ENCODE data around the gene L3HYPDH.

The L3HYPDH gene

DNA sequence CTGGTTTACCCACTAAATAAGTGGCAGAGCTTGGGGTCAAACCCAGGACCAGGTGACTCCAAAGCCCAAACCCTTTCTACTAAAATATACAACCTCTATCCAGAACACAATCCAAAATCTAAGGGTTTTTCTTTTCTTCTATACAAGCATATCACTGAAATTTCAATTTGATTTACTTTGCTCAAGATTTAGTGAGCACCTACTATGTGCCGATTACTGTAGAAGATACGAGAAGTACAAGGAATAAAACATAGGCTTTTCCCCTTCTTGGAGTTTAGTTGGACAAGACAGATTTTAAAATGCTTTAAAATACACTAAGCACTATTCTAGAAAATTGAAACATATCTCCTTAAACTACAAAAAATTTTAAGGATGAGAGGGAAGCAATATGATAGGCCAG lies 2.8 kb downstream of the L3HYPDH start:
- Histone ChIP-seq H3K9me3 (ENCODE audit: control insufficient read depth in 1 of 2, low read length in 2 of 2) (no peaks in the 10 kb centered on the region), H3K9ac (ENCODE audit: low read depth in 1 of 2, low read length in 2 of 2) (no peak overlapping the region), H3K27ac (ENCODE audit: low read depth, low read length) (no peak overlapping the region), H3K27me3 (ENCODE audit: control insufficient read depth in 1 of 2, insufficient read depth in 2 of 2, low read length in 2 of 2) (no peaks in the 10 kb centered on the region), H3K36me3 (ENCODE audit: control insufficient read depth in 1 of 2, insufficient read depth in 2 of 2, low read length in 2 of 2) (peaks cover 0 to 5% of the 10 kb centered on the region in 2 donors), H3K4me3 (ENCODE audit: low read depth in 1 of 2, low read length in 2 of 2) (no peak overlapping the region), H3K4me1 (ENCODE audit: control insufficient read depth in 1 of 2, insufficient read depth in 2 of 2, low read length in 2 of 2) (peaks cover 36 to 38% of the 10 kb centered on the region in 2 donors)

DNA sequence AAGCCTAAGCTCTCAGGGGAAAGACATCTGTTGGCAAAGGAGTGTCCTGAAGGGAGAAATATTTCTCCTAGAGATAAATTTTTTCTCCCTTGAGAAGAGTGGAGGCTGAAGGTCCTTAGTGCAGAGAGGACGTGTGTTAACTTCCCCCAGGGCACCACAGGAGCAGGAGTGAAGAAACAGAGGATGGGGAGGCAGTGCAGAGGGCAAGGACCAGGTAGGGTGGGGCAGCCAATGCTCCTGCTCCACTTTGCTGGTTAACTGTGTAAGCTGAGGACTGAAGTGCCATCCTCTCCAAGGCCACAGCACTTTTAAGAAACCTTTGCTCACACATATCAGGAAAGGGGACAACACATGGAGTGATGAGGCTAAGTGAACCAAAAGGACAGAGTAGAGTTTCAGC lies 4.0 kb downstream of the L3HYPDH start:
- Histone ChIP-seq H3K36me3 (ENCODE audit: control insufficient read depth in 1 of 2, insufficient read depth in 2 of 2, low read length in 2 of 2) (peaks cover 3 to 14% of the 10 kb centered on the region in 2 donors), H3K4me3 (ENCODE audit: low read depth in 1 of 2, low read length in 2 of 2) (no peak overlapping the region), H3K27me3 (ENCODE audit: control insufficient read depth in 1 of 2, insufficient read depth in 2 of 2, low read length in 2 of 2) (no peaks in the 10 kb centered on the region), H3K4me1 (ENCODE audit: control insufficient read depth in 1 of 2, insufficient read depth in 2 of 2, low read length in 2 of 2) (peaks cover 28 to 30% of the 10 kb centered on the region in 2 donors), H3K27ac (ENCODE audit: low read depth, low read length) (no peak overlapping the region), H3K9me3 (ENCODE audit: control insufficient read depth in 1 of 2, low read length in 2 of 2) (no peaks in the 10 kb centered on the region), H3K9ac (ENCODE audit: low read depth in 1 of 2, low read length in 2 of 2) (no peak overlapping the region)

DNA sequence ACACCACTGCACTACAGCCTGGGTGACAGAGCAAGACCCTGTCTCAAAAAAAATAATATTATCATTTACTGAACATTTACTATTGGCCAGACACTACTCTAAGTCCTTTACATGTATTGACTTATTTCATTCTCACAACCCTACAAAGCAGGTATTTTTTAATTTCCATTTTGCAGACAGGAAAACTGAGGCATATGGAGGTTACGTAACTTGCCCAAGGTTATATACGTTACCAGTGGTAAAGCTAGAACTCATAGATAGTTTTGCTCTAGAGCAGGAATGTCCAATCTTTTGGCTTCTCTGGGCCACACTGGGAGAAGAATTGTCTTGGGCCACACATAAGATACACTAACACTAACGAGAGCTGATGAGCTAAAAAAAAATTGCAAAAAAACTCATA lies 5.7 kb downstream of the L3HYPDH start:
- H3K27me3 ChIP-seq (ENCODE audit: control insufficient read depth in 1 of 2, insufficient read depth in 2 of 2, low read length in 2 of 2), result no peaks in the 10 kb centered on the region
- H3K36me3 ChIP-seq (ENCODE audit: control insufficient read depth in 1 of 2, insufficient read depth in 2 of 2, low read length in 2 of 2), result peaks cover 3 to 22% of the 10 kb centered on the region in 2 donors
- H3K4me1 ChIP-seq (ENCODE audit: control insufficient read depth in 1 of 2, insufficient read depth in 2 of 2, low read length in 2 of 2), result peaks cover 28% of the 10 kb centered on the region in 2 donors
- H3K9me3 ChIP-seq (ENCODE audit: control insufficient read depth in 1 of 2, low read length in 2 of 2), result no peaks in the 10 kb centered on the region
- H3K4me3 ChIP-seq (ENCODE audit: low read depth in 1 of 2, low read length in 2 of 2), result no peak overlapping the region
- no peak overlapping the region for H3K27ac ChIP-seq (ENCODE audit: low read depth, low read length)
- H3K9ac ChIP-seq (ENCODE audit: low read depth in 1 of 2, low read length in 2 of 2), result no peak overlapping the region

DNA sequence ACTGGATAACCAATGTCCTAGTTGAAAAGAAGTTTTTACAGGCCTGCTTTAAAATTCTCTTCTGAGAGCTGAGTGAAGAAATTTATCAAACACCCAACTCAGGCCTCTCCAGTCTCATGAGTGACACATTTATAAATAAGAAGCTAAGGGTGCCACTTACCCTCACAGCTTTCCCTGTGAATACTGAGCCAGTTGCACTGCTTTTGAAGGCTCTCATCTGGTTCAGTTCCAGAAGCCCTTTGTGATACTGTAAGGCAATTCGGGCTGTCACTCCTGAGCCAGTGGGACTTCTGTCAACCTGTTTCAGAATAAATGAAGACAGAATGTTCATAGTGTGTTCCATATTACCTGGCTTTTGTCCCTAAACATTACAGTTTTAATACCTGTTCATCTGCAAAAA lies 8.5 kb downstream of the L3HYPDH start:
- peaks cover 3 to 22% of the 10 kb centered on the region in 2 donors for H3K36me3 ChIP-seq (ENCODE audit: control insufficient read depth in 1 of 2, insufficient read depth in 2 of 2, low read length in 2 of 2)

DNA sequence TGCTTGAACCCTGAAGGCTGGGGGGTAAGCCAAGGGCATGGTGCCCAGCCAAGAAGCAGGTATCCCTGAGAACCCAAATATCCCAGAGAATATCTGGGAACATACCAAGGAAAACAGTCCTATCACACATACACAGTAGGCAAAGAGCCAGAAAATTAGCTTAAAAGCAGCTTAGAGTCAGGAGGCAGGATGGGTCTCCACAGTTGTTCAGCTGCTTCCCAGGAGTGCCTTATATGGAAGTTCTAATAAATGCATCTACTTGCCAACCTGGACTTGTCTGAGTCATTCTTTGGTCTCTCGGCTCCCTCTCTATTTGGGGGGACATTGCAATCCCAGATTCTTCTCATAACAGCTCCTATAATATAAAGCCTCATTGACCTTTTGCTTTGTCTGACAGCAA lies 10.0 kb downstream of the L3HYPDH start:
- H3K9ac ChIP-seq (ENCODE audit: low read depth in 1 of 2, low read length in 2 of 2), result no peak overlapping the region
- no peaks in the 10 kb centered on the region for H3K4me1 ChIP-seq (ENCODE audit: control insufficient read depth in 1 of 2, insufficient read depth in 2 of 2, low read length in 2 of 2)
- no peak overlapping the region for H3K27ac ChIP-seq (ENCODE audit: low read depth, low read length)
- H3K4me3 ChIP-seq (ENCODE audit: low read depth in 1 of 2, low read length in 2 of 2), result no peak overlapping the region
- H3K36me3 ChIP-seq (ENCODE audit: control insufficient read depth in 1 of 2, insufficient read depth in 2 of 2, low read length in 2 of 2), result peaks cover 3 to 22% of the 10 kb centered on the region in 2 donors
- H3K27me3 ChIP-seq (ENCODE audit: control insufficient read depth in 1 of 2, insufficient read depth in 2 of 2, low read length in 2 of 2), result no peaks in the 10 kb centered on the region
- H3K9me3 ChIP-seq (ENCODE audit: control insufficient read depth in 1 of 2, low read length in 2 of 2), result no peaks in the 10 kb centered on the region

More for the DNA sequence above, 8.5 kb downstream of the L3HYPDH start:
- H3K27ac ChIP-seq (ENCODE audit: low read depth, low read length), result no peak overlapping the region
- H3K27me3 ChIP-seq (ENCODE audit: control insufficient read depth in 1 of 2, insufficient read depth in 2 of 2, low read length in 2 of 2), result no peaks in the 10 kb centered on the region
- H3K9me3 ChIP-seq (ENCODE audit: control insufficient read depth in 1 of 2, low read length in 2 of 2), result no peaks in the 10 kb centered on the region
- no peak overlapping the region for H3K9ac ChIP-seq (ENCODE audit: low read depth in 1 of 2, low read length in 2 of 2)
- peaks cover 6 to 7% of the 10 kb centered on the region in 2 donors for H3K4me1 ChIP-seq (ENCODE audit: control insufficient read depth in 1 of 2, insufficient read depth in 2 of 2, low read length in 2 of 2)
- no peak overlapping the region for H3K4me3 ChIP-seq (ENCODE audit: low read depth in 1 of 2, low read length in 2 of 2)

DNA sequence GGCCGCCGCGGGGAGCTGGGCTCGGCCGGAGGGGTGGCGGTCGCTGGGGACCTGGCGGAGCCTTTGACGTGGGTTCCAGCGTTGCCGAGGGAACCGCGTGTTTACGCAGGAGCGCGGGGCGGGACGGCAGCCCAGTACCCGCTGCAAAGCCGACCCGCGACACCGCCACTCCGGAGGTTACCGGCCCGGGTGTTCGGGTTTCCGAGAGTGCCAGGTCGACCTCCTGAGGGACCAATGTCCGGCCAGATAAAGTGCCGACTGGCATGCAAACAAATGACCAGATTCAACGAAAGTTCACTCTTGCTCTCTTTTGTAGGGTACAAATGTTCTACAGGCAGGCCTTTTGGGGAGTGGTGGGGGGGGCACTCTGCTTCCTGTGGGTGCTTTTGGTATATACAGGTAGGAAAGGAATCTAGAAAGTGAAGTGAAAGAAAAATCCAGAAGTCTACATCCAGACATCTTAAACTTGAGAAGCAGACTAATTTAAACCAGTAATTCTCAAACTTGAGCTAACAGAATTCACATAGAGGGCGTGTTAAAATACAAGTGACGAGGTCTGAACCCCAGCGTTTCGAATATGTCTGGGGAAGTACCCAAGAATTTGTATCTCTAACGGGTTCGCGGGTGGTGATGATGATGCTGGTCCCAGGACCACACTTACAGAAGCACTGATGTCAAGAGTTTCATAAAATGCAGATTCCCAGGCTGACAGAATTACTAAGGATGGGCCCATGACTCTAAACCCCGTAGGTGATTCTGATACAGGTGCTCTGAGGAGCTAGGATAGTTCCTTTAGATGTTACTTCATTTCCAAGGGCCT lies 18.7 kb downstream of the L3HYPDH start, which contains the start of gene GPR135:
GPR135 (minus strand) TSS at position 65 of the 820 bp plus-strand sequence. CDS start 154 bp downstream, outside the sequence.
- no peak within 1 kb of the TSS for H3K27ac ChIP-seq (ENCODE audit: low read depth, low read length)
- peak within 1 kb of the TSS in 1 of 2 donors; percentile 50 for H3K9ac ChIP-seq (ENCODE audit: low read depth in 1 of 2, low read length in 2 of 2)
- no peaks in the 10 kb centered on the region for H3K9me3 ChIP-seq (ENCODE audit: control insufficient read depth in 1 of 2, low read length in 2 of 2)
- H3K36me3 ChIP-seq (ENCODE audit: control insufficient read depth in 1 of 2, insufficient read depth in 2 of 2, low read length in 2 of 2), result peaks cover 0 to 3% of the 10 kb centered on the region in 2 donors
- no peaks in the 10 kb centered on the region for H3K27me3 ChIP-seq (ENCODE audit: control insufficient read depth in 1 of 2, insufficient read depth in 2 of 2, low read length in 2 of 2)
- peak within 1 kb of the TSS; percentile 69 to 78 for H3K4me3 ChIP-seq (ENCODE audit: low read depth in 1 of 2, low read length in 2 of 2)
- H3K4me1 ChIP-seq (ENCODE audit: control insufficient read depth in 1 of 2, insufficient read depth in 2 of 2, low read length in 2 of 2), result peaks cover 6 to 8% of the 10 kb centered on the region in 2 donors

DNA sequence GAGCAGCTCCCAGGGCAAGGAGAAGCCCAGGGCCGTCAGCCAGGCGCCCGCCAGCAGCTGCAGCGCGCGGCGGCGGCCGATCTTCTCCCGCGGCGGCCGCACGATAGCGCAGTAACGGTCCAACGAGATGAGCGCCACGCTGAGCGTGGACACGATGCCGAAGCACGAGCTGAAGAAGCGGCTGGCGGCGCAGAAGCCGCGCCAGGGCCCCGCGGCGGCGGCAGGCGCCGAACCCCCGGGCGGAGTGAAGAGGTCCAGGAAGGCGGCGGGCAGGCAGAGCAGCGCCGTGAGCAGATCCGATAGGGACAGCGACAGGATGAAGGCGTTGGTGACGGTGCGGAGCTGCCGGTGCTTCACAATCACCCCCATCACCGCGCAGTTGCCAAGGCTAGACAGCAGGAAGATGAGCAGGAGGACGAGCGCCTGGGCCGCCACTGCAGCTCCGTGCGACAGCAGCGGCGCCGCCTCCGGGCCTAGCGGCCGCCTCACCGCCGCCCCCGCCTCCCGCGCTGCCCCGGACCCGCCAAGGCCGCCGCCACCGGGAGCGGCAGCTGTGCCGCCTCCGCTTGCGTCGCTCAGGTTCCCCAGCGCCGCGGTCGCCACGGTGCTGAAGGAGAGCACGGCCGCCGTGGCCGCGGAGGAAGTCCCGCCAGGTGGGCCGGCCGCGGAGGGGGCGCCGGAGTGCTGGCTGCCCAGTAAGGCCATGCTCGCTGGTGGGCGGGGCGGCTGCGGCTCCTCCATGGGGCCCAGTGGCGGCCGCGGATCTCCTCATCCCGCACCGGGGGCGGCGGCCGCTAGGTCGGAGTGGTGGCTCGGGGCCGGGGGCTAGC lies 19.5 kb downstream of the L3HYPDH start:
- H3K4me3 ChIP-seq (ENCODE audit: low read depth in 1 of 2, low read length in 2 of 2), result peak overlapping the region; percentile 69 to 78
- peaks cover 6 to 8% of the 10 kb centered on the region in 2 donors for H3K4me1 ChIP-seq (ENCODE audit: control insufficient read depth in 1 of 2, insufficient read depth in 2 of 2, low read length in 2 of 2)
- no peaks in the 10 kb centered on the region for H3K9me3 ChIP-seq (ENCODE audit: control insufficient read depth in 1 of 2, low read length in 2 of 2)
- H3K36me3 ChIP-seq (ENCODE audit: control insufficient read depth in 1 of 2, insufficient read depth in 2 of 2, low read length in 2 of 2), result peaks cover 0 to 3% of the 10 kb centered on the region in 2 donors
- peak overlapping the region in 1 of 2 donors; percentile 50 for H3K9ac ChIP-seq (ENCODE audit: low read depth in 1 of 2, low read length in 2 of 2)
- H3K27ac ChIP-seq (ENCODE audit: low read depth, low read length), result no peak overlapping the region
- H3K27me3 ChIP-seq (ENCODE audit: control insufficient read depth in 1 of 2, insufficient read depth in 2 of 2, low read length in 2 of 2), result no peaks in the 10 kb centered on the region

DNA sequence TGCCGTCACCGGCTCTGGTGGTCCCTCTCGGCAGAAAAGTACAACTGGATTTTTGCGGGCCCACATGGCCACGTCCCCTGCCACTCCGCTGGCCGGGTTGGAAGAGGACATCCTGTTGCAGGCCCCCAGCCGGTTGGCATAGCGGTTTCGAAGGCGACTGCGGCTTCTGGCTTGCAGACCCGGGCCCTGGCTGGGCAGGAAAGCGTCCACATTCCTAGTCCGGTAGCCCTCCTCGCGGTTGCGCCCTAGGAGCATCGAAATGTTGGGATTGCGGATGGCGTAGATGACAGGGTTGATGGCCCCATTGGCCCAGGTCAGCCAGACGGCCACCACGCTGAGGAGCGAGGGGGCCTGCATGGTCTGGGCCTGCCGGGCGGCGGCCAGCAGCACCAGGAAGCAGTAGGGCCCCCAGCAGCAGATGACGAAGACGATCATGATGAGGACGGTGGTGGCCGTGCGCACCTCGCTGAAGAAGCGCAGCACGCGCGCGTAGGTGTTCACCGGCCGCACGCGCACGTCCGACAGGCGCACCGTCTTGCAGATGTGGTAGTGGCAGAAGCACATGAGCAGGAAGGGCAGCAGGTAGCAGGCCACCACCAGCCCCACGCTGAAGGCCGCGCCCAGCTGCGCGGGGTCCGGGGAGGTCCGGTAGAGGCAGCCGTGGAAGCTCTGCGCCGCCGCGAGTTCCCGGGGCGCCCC lies 20.3 kb downstream of the L3HYPDH start:
- Histone ChIP-seq H3K9me3 (ENCODE audit: control insufficient read depth in 1 of 2, low read length in 2 of 2) (no peaks in the 10 kb centered on the region), H3K36me3 (ENCODE audit: control insufficient read depth in 1 of 2, insufficient read depth in 2 of 2, low read length in 2 of 2) (peaks cover 0 to 2% of the 10 kb centered on the region in 2 donors), H3K4me3 (ENCODE audit: low read depth in 1 of 2, low read length in 2 of 2) (peak overlapping the region; percentile 69 to 78), H3K27me3 (ENCODE audit: control insufficient read depth in 1 of 2, insufficient read depth in 2 of 2, low read length in 2 of 2) (no peaks in the 10 kb centered on the region), H3K4me1 (ENCODE audit: control insufficient read depth in 1 of 2, insufficient read depth in 2 of 2, low read length in 2 of 2) (peaks cover 6 to 8% of the 10 kb centered on the region in 2 donors), H3K9ac (ENCODE audit: low read depth in 1 of 2, low read length in 2 of 2) (peak overlapping the region in 1 of 2 donors; percentile 45), H3K27ac (ENCODE audit: low read depth, low read length) (no peak overlapping the region)

DNA sequence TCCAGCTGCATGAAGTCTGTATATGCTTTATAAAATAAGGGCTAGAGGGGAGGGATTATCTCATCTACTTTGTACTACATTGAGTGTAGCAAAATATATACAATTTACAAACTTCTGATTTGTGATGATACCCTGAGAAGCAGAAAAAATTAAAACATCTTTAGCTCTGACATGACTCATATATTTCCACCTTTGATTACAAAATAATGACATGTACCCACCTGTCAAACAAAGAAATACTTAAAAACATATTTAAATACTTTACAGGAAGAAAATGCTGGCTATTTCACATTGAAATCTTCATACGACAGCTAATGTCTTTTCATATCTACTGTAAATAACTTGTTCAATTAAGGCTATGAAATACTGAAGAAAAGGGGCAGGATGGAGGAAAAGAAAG lies 22.3 kb downstream of the L3HYPDH start:
- Histone ChIP-seq H3K4me1 (ENCODE audit: control insufficient read depth in 1 of 2, insufficient read depth in 2 of 2, low read length in 2 of 2) (peaks cover 6 to 8% of the 10 kb centered on the region in 2 donors), H3K4me3 (ENCODE audit: low read depth in 1 of 2, low read length in 2 of 2) (no peak overlapping the region), H3K9me3 (ENCODE audit: control insufficient read depth in 1 of 2, low read length in 2 of 2) (no peaks in the 10 kb centered on the region), H3K27ac (ENCODE audit: low read depth, low read length) (no peak overlapping the region), H3K27me3 (ENCODE audit: control insufficient read depth in 1 of 2, insufficient read depth in 2 of 2, low read length in 2 of 2) (no peaks in the 10 kb centered on the region), H3K36me3 (ENCODE audit: control insufficient read depth in 1 of 2, insufficient read depth in 2 of 2, low read length in 2 of 2) (no peaks in the 10 kb centered on the region), H3K9ac (ENCODE audit: low read depth in 1 of 2, low read length in 2 of 2) (no peak overlapping the region)

Data from duodenal mucosa (tissue), 2 donors.